Measurements from ENCODE around the gene ALDOA. TPM values are rescaled to one million over a fixed set of nuclear protein-coding genes. Genes with fewer than 3 reads are reported as not detected.
A peak's percentile ranks its signal among the peaks of the same experiment; 100 is the strongest.
"Not testable (repeated sequence)": the region's sequence is repeated elsewhere in the genome, so short reads cannot be mapped to it uniquely, and the experiment has no call there.

Gene ALDOA
- total RNA-seq, 2 donors from 2014 or later: 306 to 384 TPM

GRCh38 chr16:30113031-30113710 lies 47.6 kb downstream of the ALDOA start, which contains the start of gene GDPD3:
GDPD3 (minus strand) TSS chr16:30113537; CDS start chr16:30113478, 59 bp downstream.
- Histone ChIP-seq H3K27me3 (no peaks in the 10 kb centered on the region), H3K9me3 (no peaks in the 10 kb centered on the region), H3K36me3 (replicated peaks in 1 of 2; ENCODE audit: insufficient read depth in 1 of 2, low read depth in 2 of 2) (peaks cover 0 to 3% of the 10 kb centered on the region in 2 donors), H3K4me1 (no peaks in the 10 kb centered on the region), H3K27ac (no peak within 1 kb of the TSS), H3K4me3 (no peak within 1 kb of the TSS)
- ATAC-seq (no peak), DNase-seq (no peak)
- no peak for TF ChIP-seq POLR2A (IDR thresholded peaks at IDR 0.05)
- intact Hi-C loops (cut with DNase I): loop anchor here (10.0 kb wide), 1 partner anchor 52 kb away; no protein-coding TSS in a partner anchor
- 62 to 88% methylated on average over 15 to 20 of the region's 20 CpGs for WGBS, 2 donors

DNA sequence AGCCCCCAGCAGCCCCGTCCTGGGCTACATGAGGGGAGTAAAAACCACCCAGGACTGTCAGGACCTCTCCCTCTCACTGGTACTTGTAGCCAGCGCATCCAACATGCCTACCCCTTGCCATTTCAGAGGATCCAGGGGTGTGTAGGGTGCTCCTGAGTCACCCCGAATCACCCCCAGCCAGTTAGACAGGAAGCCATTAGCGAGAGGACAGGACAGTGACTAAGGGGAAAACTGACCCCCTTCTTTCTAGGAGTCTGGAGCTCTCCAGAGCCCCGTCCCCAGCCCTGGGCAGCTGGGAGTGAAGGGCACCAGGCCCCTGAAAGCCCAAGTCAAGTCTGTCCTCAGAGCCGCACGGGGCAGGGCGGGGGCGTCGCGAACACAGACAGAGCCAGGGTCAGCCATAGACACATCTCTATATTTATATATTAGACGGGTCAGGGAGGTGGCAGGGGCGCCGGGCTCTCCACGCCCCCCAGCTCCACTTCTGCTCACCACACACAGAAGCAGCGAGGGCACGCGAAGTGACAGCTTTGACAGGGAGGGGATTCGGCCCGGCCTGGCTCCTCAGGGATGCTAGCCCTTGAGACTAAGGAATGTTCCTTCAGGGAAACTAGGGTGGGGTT lies 48.3 kb downstream of the ALDOA start:
- Histone ChIP-seq H3K36me3 (replicated peaks in 1 of 2; ENCODE audit: insufficient read depth in 1 of 2, low read depth in 2 of 2) (peaks cover 0 to 3% of the 10 kb centered on the region in 2 donors), H3K27ac (no peak overlapping the region)
- 85 to 88% methylated on average over 11 to 20 of the region's 20 CpGs for WGBS, 2 donors

DNA sequence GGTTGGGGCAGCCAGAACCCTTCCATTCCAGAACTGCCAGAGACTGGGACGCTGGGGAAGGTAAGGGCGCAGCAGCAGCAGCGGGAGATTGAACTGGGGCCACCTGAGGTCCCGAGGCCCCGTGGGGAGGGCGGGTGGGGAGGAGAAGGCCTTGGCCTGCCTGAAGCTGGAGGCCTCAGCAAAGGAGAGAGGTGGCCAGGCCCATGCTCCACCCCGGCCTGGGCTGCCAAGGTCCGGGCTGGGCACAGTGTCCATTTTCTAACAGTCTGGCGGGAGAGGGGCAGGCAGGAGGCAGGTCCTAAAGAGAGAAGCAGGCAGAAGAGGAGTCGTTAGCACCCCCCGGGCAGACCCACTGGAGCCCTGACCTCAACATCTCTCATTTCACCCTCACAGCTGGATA lies 48.9 kb downstream of the ALDOA start:
- no peak for TF ChIP-seq POLR2A (IDR thresholded peaks at IDR 0.05)
- no peak for TF ChIP-seq CTCF (IDR thresholded peaks at IDR 0.05)
- ATAC-seq (no peak), DNase-seq (no peak)
- Histone ChIP-seq H3K27me3 (no peaks in the 10 kb centered on the region), H3K4me1 (no peaks in the 10 kb centered on the region), H3K4me3 (no peak overlapping the region), H3K9me3 (no peaks in the 10 kb centered on the region), H3K27ac (no peak overlapping the region), H3K36me3 (replicated peaks in 1 of 2; ENCODE audit: insufficient read depth in 1 of 2, low read depth in 2 of 2) (peaks cover 0 to 3% of the 10 kb centered on the region in 2 donors)
- WGBS, 2 donors: 77 to 100% methylated on average over 3 to 10 of the region's 11 CpGs
- intact Hi-C loops (cut with DNase I): loop anchor here (10.0 kb wide), 1 partner anchor 50 kb away; no protein-coding TSS in a partner anchor

More for the DNA sequence above, 48.3 kb downstream of the ALDOA start:
- DNase-seq (no peak), ATAC-seq (no peak)
- TF ChIP-seq CTCF (IDR thresholded peaks at IDR 0.05): no peak
- no peak for TF ChIP-seq POLR2A (IDR thresholded peaks at IDR 0.05)
- Histone ChIP-seq H3K4me1 (no peaks in the 10 kb centered on the region), H3K9me3 (no peaks in the 10 kb centered on the region), H3K27me3 (no peaks in the 10 kb centered on the region), H3K4me3 (no peak overlapping the region)
- intact Hi-C loops (cut with DNase I): loop anchor here (10.0 kb wide), 1 partner anchor 51 kb away; no protein-coding TSS in a partner anchor

GRCh38 chr16:30114833-30115232 lies 49.3 kb downstream of the ALDOA start:
- WGBS, 2 donors: 93 to 94% methylated on average over 7 of the region's 7 CpGs

DNA sequence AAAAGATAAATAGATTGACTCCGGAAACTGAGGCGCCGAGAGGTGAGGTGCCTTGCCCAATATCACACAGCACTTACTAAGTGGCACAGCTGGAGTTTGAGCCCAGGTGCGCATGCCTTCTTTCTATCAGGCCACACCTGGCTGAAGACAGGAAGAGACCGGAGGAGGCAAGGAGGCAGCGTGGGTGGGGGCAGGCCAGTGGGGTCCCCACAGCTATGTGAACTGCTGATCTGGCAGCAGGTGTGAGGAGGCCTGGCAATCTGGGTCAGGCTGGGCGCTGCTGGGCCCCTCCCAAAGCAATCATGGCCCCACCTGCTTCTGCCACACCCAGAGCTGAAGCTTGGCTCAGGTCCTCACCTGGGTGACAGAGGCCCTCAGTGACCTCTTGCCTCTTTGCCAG lies 49.7 kb downstream of the ALDOA start:
- Histone ChIP-seq H3K4me1 (no peaks in the 10 kb centered on the region), H3K36me3 (replicated peaks in 1 of 2; ENCODE audit: insufficient read depth in 1 of 2, low read depth in 2 of 2) (peaks cover 0 to 3% of the 10 kb centered on the region in 2 donors)
- 81 to 83% methylated on average over 6 to 7 of the region's 7 CpGs for WGBS, 2 donors

More at GRCh38 chr16:30114833-30115232, 49.3 kb downstream of the ALDOA start:
- intact Hi-C loops (cut with DNase I): loop anchor here (10.0 kb wide), 1 partner anchor 50 kb away; no protein-coding TSS in a partner anchor
- not testable (repeated sequence) for H3K27ac ChIP-seq; H3K4me3 ChIP-seq; H3K27me3 ChIP-seq; DNase-seq; H3K9me3 ChIP-seq; H3K4me1 ChIP-seq; H3K36me3 ChIP-seq (replicated peaks in 1 of 2; ENCODE audit: insufficient read depth in 1 of 2, low read depth in 2 of 2); ATAC-seq

More for the DNA sequence above, 49.7 kb downstream of the ALDOA start:
- no peak for TF ChIP-seq CTCF (IDR thresholded peaks at IDR 0.05)
- no peak for TF ChIP-seq POLR2A (IDR thresholded peaks at IDR 0.05)
- H3K4me3 ChIP-seq: no peak overlapping the region
- no peaks in the 10 kb centered on the region for H3K27me3 ChIP-seq
- intact Hi-C loops (cut with DNase I): loop anchor here (10.0 kb wide), 1 partner anchor 50 kb away; no protein-coding TSS in a partner anchor
- ATAC-seq: no peak
- no peak overlapping the region for H3K27ac ChIP-seq
- DNase-seq: peak in 2 of 4 donors; percentile 43 to 69
- H3K9me3 ChIP-seq: no peaks in the 10 kb centered on the region
